GM12878 (cell line): Measurements from ENCODE around the gene MAD1L1. TPM values are rescaled to one million over a fixed set of nuclear protein-coding genes. Genes with fewer than 3 reads are reported as not detected.

Experiments used
- ATF7 ChIP-seq: fragments of 450-650 bp; IDR thresholded peaks from 2 replicates; pipeline ENCODE4 v1.6.1; 2016; ENCODE audit warnings: low read depth, mild to moderate bottlenecking
- BHLHE40 ChIP-seq, 2 experiments: fragments of 450-650 bp in 1 of 2; IDR thresholded peaks; 2 replicates each; pipeline ENCODE4 v1.6.1; 2011 to 2017; ENCODE audit warnings: low read depth in 2 of 2, borderline replicate concordance in 1 of 2, improper control_type of control experiment in 1 of 2, low read length in 1 of 2, mild to moderate bottlenecking in 1 of 2
- CBX3 ChIP-seq: fragments of 200-600 bp; sonication (generic); IDR thresholded peaks from 2 replicates; pipeline ENCODE4 v1.6.1; 2016; ENCODE audit warnings: low read depth, borderline replicate concordance
- EP300 ChIP-seq, 2 experiments: fragments of 150-350 bp in 1 of 2; IDR thresholded peaks; 2 replicates each; pipeline ENCODE4 v1.6.1; 2011 to 2012; ENCODE audit warnings: low read depth in 2 of 2, low read length in 2 of 2, borderline replicate concordance in 1 of 2, improper control_type of control experiment in 1 of 2, inconsistent platforms in 1 of 2; ENCODE audit not compliant: control insufficient read depth in 1 of 2
- GATAD2B ChIP-seq: fragments of 450-650 bp; conservative IDR thresholded peaks from 2 replicates; pipeline ENCODE4 v1.6.1; 2017; ENCODE audit warnings: low read depth, mild to moderate bottlenecking, moderate library complexity
- IKZF1 ChIP-seq: fragments of 450-650 bp; conservative IDR thresholded peaks from 2 replicates; pipeline ENCODE4 v1.6.1; 2017; ENCODE audit warnings: antibody characterized with exemption, mild to moderate bottlenecking
- RFX5 ChIP-seq: IDR thresholded peaks from 2 replicates; pipeline ENCODE4 v1.6.1; 2011; ENCODE audit warnings: low read depth, low read length, improper control_type of control experiment
- ZZZ3 ChIP-seq: IDR thresholded peaks from 2 replicates; pipeline ENCODE4 v1.6.1; 2011; ENCODE audit warnings: low read depth; ENCODE audit not compliant: control insufficient read depth, insufficient read length
- polyA plus RNA-seq, 11 experiments: library from polyadenylated mRNA; depleted of rRNA in 4 of 11; unstranded in 6 of 11; stranded (reverse) in 5 of 11; fragments of >200 nt; fragmentation: Nextera tagmentation in 4 of 11; fragmentation: Illumina TruSeq in 1 of 11; extraction: Ambion mirVana in 4 of 11; extraction: Trizol in 1 of 11; gene quantifications; 1 replicate in 1 of 11; 2 replicates in 10 of 11; pipeline versions ENCODE4 v1.2.1 to v1.2.3, GENCODE V29; 2011 to 2016; ENCODE audit warnings: inconsistent platforms in 2 of 11, missing spikeins in 2 of 11, low read depth in 1 of 11
- total RNA-seq, 4 experiments: library from RNA; depleted of rRNA in 3 of 4; stranded (reverse); fragments of >200 nt in 3 of 4; fragmentation: Illumina TruSeq in 1 of 4; extraction: Trizol in 1 of 4; gene quantifications; 2 replicates each; pipeline versions ENCODE4 v1.2.1 to v1.2.3, GENCODE V29; 2013 to 2021
- TF ChIP-seq, protein P1 (sequence below): fragments of 450-650 bp; conservative IDR thresholded peaks from 2 replicates; pipeline ENCODE4 v1.6.1; 2017; ENCODE audit warnings: mild to moderate bottlenecking, moderate library complexity
- TF ChIP-seq, protein P2 (sequence below): IDR thresholded peaks from 2 replicates; pipeline ENCODE4 v1.6.1; 2012; ENCODE audit warnings: low read depth, low read length, improper control_type of control experiment

Gene MAD1L1
- total and polyA plus RNA-seq, 10 of the 15 experiments (the other 5 are each of a cell fraction or from before 2014, with no cell fraction given), result 2.2 to 76.8 (median 38.3) TPM

GRCh38 chr7:2172311-2173188 is 60.2 kb downstream of the MAD1L1 start (continued):
- TF ChIP-seq, protein P1, sequence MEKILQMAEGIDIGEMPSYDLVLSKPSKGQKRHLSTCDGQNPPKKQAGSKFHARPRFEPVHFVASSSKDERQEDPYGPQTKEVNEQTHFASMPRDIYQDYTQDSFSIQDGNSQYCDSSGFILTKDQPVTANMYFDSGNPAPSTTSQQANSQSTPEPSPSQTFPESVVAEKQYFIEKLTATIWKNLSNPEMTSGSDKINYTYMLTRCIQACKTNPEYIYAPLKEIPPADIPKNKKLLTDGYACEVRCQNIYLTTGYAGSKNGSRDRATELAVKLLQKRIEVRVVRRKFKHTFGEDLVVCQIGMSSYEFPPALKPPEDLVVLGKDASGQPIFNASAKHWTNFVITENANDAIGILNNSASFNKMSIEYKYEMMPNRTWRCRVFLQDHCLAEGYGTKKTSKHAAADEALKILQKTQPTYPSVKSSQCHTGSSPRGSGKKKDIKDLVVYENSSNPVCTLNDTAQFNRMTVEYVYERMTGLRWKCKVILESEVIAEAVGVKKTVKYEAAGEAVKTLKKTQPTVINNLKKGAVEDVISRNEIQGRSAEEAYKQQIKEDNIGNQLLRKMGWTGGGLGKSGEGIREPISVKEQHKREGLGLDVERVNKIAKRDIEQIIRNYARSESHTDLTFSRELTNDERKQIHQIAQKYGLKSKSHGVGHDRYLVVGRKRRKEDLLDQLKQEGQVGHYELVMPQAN, result no peak
- TF ChIP-seq ATF7 (no peak), GATAD2B (no peak), CBX3 (no peak), ZZZ3 (no peak), EP300 (IDR thresholded peaks at IDR 0.05; ENCODE audit: borderline replicate concordance in 1 of 2, control insufficient read depth in 1 of 2, low read depth in 2 of 2, low read length in 2 of 2) (no peak), IKZF1 (no peak), RFX5 (no peak), BHLHE40 (IDR thresholded peaks at IDR 0.05; ENCODE audit: borderline replicate concordance in 1 of 2, low read depth in 2 of 2, low read length in 1 of 2) (no peak)
- TF ChIP-seq, protein P2, sequence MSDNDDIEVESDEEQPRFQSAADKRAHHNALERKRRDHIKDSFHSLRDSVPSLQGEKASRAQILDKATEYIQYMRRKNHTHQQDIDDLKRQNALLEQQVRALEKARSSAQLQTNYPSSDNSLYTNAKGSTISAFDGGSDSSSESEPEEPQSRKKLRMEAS, result no peak
